ENCODE measurements around the gene FASTK.
A peak's percentile ranks its signal among the peaks of the same experiment; 100 is the strongest.

The FASTK gene

DNA sequence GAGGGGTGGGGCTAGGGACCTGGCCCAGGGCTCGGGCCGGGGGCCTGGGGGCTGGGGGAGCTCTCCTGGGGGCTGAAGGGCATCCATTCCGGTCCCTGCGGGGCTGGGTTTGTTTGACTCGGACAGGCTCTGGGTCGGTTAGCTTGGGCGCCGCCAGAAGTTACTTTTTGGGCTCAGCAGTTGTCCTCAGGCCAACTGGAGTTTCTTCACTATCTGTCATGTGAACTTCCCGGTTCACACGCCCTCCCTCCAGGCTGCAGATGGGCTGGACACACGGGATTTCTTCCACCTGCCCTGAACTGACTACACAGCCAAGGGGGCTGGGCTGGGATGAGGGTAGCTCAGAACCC is 17.4 kb downstream of the FASTK start:
- no peak for DNase-seq (ENCODE audit: low spot score)

- DNase-seq (ENCODE audit: low spot score), result no peak
These were observed 18.0 kb downstream of the FASTK start for GRCh38 chr7:151062399-151063211.

GRCh38 chr7:151062111-151062398 is 18.6 kb downstream of the FASTK start:
- DNase-seq (ENCODE audit: low spot score), result no peak

DNA sequence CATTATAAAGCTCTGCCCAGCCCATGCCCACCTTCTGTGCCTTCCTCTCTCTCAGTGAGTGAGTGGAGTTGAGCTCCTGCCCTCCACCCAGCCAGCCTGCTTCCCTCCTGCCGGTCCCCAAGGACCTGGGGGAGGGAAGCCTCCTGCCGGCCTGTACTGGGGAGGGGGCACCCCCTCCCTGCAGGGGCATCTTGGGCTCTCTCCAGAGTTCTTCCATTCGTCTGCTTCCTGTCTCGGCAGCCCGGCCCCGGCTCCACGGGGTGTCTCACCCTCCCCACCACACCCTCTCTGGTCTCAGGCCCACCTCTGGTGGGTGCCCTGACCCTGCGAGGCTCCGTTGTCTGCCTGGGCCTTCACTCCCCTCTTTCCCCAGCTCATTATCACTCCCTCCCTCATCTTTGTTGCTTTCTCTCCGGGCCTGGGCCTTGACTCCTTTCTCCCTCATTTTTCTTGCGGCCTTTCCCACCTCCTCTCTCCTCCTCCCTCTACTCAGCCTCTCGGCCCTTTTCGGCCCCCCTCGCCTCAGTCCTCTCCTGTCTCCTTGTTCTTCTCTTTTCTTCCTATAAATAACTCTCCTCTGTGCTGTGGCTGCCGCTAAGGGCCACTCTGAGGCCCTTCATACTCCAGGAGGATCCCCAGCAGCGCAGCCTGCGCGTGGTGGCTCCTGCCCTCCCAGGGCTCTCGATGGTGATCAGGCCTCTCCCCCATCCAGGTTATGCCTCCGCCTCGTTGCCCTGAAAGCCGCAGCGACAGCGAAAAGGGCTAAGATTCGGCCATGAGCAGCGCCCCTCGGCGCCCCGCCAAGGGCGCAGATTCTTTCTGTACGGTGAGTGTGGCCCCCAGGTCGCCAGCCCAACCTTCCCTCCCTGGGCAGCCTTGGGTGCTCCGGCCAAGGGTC is 19.1 kb downstream of the FASTK start:
- no peak for DNase-seq (ENCODE audit: low spot score)

GRCh38 chr7:151060416-151061212 is 20.0 kb downstream of the FASTK start:
- no peak for DNase-seq (ENCODE audit: low spot score)

DNA sequence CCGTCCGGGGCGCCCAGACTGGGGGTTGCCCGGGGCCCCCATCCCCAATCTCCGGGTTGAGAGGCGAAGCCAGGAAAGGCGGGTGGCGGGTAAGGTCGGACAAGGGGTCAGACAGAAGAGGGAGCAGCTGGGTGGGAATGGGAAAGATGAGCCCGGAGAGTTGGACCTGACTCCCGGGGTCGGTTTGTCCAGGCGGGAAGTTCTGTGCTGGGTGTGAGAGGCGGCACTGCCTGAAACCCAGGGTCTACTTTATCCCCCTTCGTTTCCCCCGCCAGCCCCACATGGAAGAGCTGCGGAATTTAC is 20.5 kb downstream of the FASTK start:
- DNase-seq (ENCODE audit: low spot score), result no peak

GRCh38 chr7:151059367-151060112 is 21.1 kb downstream of the FASTK start, which contains the start of gene SLC4A2:
SLC4A2 (plus strand) TSS chr7:151059589; CDS start chr7:151061988, 2,399 bp downstream.
- DNase-seq (ENCODE audit: low spot score), result peak; percentile 77

DNA sequence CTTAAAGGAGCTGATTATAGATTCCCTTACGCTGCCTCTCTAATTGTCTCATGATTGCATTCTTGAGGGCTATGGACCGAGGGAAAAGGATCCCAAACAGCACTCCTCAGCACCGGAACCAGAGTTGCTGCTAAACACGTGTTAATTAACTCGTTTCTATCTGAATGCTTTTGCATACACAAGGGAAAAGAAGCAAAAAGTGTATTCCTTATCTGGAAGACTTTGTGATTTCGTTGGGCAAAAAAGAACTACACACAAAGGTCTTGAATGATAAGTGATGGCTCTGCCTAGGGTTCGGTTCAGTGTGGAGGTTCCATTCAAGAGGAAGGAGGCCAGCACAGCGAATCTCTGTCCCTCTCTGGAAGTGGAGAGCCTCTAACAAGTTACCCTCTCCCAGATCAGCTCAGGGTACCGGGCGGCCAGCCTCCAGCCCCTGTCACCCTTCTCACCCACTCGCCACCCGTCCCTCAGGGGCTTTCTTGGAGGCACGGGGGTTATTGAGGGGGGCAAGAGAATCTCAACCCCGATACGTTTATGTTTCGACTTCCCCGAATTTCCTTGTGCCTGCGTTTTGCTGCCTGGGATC is 21.7 kb downstream of the FASTK start:
- no peak for DNase-seq (ENCODE audit: low spot score)

DNA sequence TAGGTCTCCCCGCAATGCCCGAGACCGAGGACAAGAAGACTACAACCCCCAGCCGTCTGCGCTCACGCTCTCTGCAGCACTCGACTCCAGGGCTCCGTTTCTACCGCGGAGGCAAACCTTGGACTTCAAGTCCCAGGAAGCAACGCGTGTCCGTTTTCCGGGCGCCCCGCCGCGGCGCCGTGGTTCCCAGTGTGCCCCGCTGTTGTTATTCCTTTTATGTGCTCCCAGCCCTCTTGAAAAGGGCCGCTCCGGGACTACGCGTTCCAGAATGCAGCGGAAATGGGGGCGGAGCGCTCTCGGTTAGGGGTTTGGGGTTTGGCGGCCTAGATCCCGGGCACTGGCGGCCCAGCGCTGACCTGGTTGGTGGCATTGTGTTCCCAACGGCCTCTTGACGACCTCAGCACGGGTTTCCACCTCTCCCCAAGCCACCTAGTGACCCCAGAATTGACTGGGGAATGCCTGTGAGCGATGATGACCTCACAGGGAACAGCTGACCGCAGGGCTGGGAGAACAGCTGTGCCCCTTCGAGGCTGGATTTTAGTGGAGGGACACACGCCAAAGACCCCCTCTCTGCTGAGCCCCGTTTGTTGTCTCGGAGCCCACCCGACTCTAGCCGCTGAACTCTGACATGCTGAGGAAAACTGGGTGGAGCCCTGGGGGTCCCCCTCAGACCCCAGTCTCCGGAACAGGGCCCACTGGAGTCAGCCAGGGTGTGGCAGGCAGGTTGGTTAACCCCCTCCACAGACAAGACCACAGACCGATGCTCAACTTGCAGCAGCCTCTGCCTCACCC is 22.4 kb downstream of the FASTK start:
- peak; percentile 100 for DNase-seq (ENCODE audit: low spot score)

DNA sequence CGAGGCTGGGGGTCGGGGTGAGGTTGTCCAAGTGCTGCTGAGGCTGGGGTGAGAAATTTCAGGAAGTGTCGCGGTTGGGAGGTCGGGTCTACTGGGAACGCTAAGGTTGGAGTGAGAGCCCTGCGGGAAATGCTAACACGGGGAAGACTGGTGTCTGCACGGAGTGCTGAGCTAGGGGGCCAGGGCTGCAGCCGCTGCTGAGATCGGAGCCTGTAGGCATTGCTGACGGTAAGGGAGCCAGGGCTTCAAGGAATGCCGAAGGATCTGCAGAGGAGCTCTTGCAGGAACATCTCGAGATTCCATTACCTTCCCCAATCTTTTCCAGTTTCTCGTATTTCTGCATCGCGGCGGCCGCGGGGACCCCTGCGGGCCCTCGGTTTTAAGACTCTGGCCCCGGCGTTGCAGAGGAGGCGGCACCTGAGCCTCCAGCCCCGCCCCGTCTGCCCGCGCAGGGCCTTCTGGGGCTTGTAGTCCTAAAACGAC is 23.1 kb downstream of the FASTK start, which contains the start of gene CDK5:
Gene CDK5 (minus strand): TSS at position 392 of the 483 bp plus-strand sequence. CDS start 49 bp downstream, at position 343.
- no peak for DNase-seq (ENCODE audit: low spot score)

GRCh38 chr7:151056666-151057505 is 23.7 kb downstream of the FASTK start:
- DNase-seq (ENCODE audit: low spot score), result no peak

DNA sequence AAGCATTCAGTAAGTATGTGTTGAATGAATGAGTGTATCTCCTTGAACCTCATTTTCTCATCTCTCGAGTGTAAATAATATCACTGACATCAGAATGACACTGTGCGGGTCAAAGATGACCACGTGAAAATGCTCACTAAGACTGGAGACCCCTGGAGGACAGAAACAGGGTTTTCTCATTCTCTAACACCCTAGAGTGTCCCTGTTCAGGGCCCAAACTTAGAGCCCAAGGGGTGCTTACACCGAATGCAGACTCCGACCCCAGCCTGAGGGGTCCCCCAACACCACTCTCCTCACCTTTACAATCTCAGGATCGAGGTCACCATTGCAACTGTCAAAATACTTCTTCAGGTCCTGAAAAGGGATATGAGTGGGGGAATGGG is 24.3 kb downstream of the FASTK start:
- DNase-seq (ENCODE audit: low spot score), result no peak

DNA sequence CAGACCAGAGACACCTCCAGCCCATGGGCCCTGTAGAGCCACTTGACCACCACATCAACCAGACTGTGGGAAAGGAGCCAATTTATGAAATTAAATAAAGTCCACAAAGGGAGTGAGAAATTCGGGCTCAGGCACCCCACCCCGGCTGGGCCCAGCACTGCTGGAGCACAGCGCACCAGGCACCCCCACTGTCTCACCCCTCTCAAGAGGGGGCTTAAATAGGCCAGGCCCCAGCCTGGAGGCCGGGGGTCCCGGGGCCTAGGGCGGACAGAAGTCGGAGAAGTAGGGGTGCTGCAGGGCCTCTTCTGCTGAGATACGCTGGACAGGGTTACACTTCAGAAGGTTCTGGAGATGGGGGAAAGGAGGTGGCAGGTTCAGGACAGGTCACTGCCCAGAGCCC is 26.9 kb downstream of the FASTK start:
- DNase-seq (ENCODE audit: low spot score), result no peak

GRCh38 chr7:151053096-151053495 is 27.5 kb downstream of the FASTK start:
- DNase-seq (ENCODE audit: low spot score), result no peak

DNA sequence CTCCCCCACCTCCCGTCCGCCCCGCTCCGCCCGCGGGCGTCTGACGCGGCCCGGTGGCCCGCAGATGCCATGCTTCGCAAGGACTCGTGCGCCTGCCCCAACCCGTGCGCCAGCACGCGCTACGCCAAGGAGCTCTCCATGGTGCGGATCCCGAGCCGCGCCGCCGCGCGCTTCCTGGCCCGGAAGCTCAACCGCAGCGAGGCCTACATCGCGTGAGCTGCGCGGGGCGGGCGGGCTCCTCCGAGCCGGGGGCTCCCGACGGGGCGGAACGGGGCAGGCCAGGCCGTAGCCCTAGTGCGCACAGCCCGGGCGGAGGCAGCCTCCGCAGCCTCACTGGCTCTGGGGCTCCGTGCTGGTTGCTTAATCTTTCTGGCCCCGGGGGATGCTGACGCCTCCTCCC is 29.5 kb downstream of the FASTK start:
- DNase-seq (ENCODE audit: low spot score), result no peak

DNA sequence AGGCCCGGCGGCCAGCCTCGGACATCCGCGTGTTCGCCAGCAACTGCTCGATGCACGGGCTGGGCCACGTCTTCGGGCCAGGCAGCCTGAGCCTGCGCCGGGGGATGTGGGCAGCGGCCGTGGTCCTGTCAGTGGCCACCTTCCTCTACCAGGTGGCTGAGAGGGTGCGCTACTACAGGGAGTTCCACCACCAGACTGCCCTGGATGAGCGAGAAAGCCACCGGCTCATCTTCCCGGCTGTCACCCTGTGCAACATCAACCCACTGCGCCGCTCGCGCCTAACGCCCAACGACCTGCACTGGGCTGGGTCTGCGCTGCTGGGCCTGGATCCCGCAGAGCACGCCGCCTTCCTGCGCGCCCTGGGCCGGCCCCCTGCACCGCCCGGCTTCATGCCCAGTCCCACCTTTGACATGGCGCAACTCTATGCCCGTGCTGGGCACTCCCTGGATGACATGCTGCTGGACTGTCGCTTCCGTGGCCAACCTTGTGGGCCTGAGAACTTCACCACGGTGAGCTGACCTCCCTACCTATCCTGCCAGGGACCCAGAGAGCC is 31.6 kb downstream of the FASTK start:
- no peak for DNase-seq (ENCODE audit: low spot score)

- DNase-seq (ENCODE audit: low spot score), result no peak
These were observed 32.4 kb downstream of the FASTK start, which contains the start of gene ASIC3 for GRCh38 chr7:151047976-151048815. ASIC3 (plus strand) TSS chr7:151048531; CDS start chr7:151048886, 355 bp downstream.

All from LoVo (cell line).